Uterus (tissue), 2 donors: ENCODE results near the gene LRRC3C.

Experiments used
- CTCF ChIP-seq, 4 experiments: fragments of 200-600 bp in 2 of 4; fragments of 450-650 bp in 2 of 4; sonication (generic) in 2 of 4; IDR thresholded peaks; one replicate each; pipeline ENCODE4 v1.5.1; 2016 to 2019; ENCODE audit warnings: antibody characterized with exemption in 4 of 4, mild to moderate bottlenecking in 2 of 4, moderate library complexity in 1 of 4
- POLR2A ChIP-seq, 2 donors: fragments of 450-650 bp; IDR thresholded peaks; one replicate each; pipeline ENCODE4 v1.6.1; 2016; ENCODE audit warnings: antibody characterized with exemption in 2 of 2, mild to moderate bottlenecking in 1 of 2, moderate library complexity in 1 of 2

- TF ChIP-seq CTCF (IDR thresholded peaks at IDR 0.05): no peak
- TF ChIP-seq POLR2A (IDR thresholded peaks at IDR 0.05): no peak
Measured at GRCh38 chr17:39975801-39976200, 48.3 kb downstream of the LRRC3C start.
